GM19099 (cell line): Measurements from ENCODE around the gene GHRL.

ENCODE experiments used
- POLR2A ChIP-seq: IDR thresholded peaks from 3 replicates; pipeline ENCODE4 v1.6.1; 2011; ENCODE audit warnings: low read depth; ENCODE audit not compliant: insufficient read length; ENCODE audit errors: extremely low read depth

The GHRL gene

DNA sequence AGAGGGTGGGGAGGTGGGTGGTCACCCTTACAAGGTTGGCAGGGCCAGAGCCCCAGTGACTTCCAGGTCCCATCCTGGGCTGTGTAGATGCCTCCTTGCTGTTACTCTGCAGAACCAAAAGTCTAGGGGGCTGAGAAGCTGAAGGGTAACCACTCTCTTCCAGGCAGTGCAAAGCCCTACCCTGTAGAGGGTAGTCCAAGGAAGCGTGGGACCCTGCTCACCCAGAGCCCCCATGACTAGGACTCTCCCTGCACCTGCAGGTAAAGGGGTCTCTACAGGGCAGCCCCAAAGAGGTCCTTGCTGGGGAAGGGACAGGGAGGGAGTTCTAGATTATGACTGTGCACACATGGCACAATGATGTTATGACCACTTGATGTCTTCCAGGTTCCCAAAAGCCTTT lies 14.2 kb downstream of the GHRL start:
- TF ChIP-seq POLR2A: no peak

DNA sequence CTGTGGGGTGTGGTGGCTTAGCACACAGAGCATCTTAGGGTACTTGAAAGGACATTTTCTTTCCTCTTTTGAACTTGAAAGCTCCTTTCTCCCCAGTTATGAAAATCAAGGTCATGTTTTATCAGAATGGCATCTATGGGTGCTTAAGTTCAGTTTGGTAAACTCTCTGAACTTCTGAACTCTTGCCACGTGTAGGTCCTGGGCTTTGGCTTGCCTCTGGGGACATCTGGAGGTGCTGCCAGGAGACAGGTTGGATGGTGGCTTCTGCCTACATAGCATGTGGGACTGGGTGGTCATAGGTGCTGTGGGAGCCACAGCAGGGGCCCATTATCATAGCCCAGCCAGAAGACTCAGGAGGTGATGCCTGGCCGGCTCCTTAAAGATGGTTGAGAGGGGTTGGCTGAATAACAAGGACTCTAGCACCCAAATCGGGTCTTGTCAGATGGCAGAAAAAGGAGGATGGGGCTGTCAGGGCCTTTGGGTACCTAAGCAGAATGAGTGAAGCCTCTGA lies 15.6 kb downstream of the GHRL start:
- TF ChIP-seq POLR2A: no peak

DNA sequence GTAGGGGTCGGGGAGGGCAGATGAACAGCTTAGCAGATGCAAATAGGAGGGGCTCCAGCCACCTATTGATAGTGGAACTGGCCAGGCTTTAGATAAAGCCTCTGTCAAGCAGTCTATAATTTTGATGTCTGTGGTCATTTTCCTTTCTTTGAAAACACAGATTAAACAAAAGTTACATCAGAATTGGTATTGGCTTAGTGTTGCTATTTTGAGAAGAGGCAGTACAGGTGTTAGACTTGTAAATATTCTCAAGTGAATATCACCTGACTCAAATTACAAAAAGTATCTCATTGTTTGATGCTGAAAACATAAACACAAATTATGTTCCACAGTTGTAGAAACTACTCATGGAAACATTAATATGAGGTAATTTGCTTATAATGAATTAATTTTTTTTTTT lies 18.1 kb downstream of the GHRL start:
- TF ChIP-seq POLR2A: no peak

DNA sequence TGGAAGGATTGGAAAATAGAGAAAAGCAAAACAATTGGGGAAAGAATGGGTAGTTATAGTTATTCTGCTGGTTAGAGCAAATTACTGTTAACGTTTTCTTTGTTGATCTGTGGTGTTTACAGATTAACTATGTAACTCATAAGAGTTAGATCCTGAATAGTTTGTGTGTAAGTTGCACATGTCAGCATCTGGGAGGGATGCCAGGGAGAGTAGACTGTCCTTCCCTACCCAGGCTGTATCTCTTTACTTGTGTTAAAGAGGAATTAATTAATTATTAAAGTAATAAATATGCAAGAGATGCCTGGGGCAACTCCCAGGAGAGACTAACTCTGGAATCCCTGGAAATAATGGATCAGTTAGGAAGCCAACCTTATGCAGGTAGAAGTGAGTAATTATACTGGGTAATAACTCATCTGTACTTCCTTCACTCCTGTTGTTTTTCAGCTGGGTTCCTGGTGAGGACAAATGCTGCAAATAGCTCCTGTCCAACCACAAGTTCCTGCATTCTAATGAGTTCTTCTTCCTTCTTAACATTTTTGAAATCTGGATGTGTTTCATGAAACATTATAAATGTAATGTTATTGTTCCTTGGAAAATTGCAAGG lies 18.9 kb downstream of the GHRL start:
- no peak for TF ChIP-seq POLR2A

DNA sequence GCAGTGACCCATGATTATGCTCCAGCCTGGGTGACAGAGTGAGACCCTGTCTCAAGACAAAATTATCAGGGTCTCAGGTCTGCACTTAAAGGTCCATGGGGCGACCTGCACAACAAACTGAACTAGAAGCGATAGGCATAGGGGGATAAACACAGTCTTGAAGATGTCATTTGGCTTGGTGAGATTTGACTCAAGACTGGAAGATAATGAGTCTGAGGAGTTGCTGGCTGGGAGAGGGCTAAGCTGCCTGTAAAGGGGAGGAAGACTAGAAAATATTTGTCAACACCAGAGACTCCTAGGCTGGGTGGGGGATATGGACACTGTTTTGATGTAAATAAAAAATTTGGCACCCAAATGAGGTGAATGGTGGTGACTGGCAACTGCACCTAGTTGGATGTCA lies 19.8 kb downstream of the GHRL start:
- TF ChIP-seq POLR2A: no peak

DNA sequence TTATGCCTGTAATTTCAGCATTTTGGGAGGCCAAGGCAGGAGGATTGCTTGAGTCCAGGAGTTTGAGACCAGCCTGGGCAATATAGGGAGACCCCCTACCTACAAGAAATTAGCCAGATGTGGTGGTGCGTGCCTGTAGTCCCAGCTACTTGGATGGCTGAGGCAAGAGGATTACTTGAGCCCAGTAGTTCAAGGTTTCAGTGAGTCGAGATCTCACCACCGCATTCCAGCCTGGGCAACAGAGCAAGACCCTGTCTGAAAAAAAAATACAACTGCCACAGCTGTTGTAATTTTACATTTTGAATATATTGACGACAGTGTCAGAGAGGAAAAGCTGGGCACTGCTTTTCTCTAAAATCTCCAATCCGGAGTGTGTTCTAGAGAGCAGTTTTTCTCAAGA lies 23.3 kb downstream of the GHRL start:
- TF ChIP-seq POLR2A: no peak

DNA sequence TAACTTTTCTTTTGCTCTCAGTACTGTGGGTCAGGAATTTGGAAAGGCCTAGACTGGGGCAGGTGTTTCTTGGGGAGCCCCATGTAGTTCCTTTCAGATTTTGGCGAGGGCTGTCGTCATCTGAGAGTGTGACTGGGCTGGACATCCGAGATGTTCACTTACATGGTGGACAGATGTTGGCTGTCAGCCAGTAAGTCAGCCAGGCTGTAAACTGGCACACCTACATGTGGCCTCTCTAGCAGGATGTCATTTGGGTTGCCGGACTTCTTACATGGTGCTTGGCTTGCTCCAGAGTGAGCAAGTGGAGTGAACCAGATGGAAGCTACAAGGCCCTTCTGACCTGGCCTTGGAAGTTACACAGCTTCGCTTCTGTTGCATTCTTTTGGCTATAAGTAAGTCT lies 23.8 kb downstream of the GHRL start:
- TF ChIP-seq POLR2A: no peak

DNA sequence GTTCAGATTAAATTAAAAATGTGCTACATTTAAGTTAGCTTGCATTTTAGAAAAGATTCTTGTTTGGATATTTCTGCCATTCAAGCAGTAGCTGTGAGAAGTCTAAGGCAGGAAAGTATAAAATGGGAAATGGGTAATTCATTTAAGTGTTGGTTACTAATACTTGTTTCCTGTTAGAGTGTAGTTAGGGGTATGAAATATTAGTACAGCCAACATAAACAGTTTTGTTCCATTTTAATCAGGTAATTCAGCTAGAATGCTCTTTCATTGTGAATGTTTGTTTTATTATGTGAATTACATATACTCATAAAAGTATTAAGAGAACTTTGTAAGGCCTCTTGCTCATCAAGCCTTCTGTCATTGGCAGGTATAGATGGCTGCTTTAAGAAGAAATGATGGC lies 24.6 kb downstream of the GHRL start:
- no peak for TF ChIP-seq POLR2A

DNA sequence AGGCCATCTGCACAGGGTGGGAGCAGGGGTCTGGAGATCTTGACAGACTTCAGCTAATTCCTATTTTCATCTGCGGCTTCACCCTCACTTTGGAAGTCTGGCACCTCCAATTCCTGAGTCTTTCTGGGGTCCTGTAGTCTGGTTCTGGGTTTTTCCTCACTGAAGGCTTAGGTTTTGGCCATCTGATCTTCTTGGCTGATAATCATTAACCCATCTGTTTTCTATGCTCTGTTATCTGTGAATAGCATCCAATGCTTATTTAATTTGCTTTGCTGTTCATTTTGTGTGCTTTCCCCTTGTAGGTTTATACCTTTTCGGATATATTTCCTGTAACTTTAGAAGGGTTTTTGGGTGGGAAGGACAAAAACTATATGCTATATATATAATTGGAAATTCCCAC lies 26.9 kb downstream of the GHRL start:
- no peak for TF ChIP-seq POLR2A

DNA sequence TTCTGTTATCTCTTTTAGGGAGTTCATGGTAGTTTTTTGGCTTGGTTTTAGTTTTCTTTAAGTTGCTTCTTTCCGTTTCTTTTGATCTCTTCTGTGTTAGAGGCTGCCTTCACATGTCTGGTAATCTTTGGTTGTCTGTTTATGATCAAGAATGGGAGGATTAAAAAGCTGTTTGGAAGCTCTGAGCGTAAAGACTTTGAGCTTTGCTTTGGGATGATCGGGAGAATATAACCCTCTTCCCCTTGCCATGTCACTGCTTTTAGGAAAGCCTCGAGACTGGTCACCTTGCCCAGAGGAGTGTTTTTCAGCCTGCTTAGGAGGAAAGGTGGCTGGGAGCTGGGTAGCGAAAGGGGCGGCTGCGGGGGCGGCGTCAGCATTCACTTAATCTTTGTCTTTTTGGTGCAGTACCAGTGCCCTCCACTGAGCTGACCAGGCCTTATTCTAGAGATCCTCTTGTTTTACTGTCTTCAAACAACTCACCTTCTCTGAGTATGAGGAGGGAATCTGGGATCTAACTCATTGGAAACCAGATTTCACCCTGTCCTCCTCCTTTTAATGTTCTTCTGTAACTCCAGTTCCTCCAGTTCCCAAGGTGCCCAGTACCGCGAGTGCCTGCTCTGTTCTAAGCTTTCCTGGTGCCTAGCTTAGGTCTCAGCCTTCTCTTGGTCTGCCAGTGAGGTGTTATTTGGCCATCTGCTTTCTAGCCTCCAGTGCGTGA lies 28.9 kb downstream of the GHRL start:
- no peak for TF ChIP-seq POLR2A

DNA sequence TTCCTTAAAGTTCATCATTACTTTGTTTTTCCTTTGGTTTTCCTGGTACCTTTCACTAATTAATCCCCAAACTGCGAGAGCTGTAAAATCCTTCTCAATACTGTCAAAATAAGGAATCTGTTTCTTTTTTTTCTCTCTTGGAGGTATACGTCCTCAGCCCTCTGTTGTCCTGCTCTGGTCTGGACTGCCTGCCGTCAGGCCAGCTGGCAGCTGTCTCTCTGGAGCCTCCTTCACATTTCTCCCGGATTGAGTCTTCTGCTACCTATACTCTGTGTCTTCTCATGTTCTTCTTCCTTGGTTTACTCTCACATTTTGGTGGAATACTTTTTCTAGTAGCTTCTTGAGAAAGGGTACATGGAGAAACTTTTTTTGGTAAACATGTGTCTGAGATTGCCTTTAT lies 30.7 kb downstream of the GHRL start:
- TF ChIP-seq POLR2A: no peak

DNA sequence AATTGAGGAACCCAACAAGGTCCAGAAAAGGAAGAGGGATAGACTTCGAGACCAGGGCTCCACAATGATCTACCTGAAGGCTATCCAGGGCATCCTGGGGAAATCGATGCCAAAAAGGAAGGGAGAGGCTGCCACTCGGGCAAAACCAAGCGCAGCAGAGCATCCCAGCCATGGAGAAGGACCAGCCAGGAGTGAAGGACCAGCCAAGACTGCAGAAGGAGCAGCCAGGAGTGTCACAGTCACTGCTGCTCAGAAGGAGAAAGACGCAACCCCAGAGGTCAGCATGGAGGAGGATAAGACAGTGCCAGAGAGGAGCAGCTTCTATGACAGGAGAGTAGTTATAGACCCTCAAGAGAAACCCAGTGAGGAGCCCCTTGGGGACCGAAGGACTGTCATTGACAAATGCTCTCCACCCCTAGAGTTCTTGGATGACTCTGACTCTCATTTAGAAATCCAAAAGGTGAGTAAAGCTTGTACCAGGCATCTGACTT lies 32.5 kb downstream of the GHRL start:
- no peak for TF ChIP-seq POLR2A

DNA sequence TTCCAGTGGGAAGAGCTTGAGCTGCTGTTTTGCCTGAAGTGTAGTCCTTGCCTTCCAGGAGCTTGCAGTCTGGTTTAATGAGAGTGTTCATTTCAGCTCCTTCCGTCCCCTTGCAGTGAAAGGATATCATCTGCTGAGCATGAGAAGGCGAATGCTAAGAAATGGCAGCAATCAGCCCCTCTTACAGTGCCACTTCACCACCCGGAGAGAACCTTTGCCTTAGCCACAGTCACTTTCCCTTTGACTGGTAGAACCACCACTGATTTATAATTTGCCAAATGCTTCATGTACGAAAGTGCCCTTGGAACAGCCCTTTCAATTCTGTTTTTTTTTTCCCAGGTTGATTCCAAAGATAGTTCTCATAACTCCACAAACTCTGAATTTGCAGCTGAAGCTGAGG lies 32.9 kb downstream of the GHRL start:
- no peak for TF ChIP-seq POLR2A

DNA sequence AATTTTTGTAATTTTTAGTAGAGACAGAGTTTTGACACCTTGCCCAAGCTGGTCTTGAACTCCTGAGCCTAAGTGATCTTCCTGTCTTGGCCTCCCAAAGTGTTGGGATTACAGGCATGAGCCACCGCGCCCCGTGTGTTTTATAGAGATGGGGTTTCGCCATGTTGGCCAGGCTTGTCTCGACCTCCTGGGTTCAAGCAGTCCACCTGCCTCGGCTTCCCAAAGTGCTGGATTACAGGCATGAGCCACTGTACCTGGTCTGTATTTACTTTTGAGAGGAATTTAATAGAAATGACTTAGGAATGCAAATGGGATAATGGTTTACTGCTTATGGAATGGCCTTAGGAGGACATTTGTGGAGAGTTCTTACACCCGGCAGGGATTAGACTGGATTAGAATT lies 33.7 kb downstream of the GHRL start:
- TF ChIP-seq POLR2A: no peak

DNA sequence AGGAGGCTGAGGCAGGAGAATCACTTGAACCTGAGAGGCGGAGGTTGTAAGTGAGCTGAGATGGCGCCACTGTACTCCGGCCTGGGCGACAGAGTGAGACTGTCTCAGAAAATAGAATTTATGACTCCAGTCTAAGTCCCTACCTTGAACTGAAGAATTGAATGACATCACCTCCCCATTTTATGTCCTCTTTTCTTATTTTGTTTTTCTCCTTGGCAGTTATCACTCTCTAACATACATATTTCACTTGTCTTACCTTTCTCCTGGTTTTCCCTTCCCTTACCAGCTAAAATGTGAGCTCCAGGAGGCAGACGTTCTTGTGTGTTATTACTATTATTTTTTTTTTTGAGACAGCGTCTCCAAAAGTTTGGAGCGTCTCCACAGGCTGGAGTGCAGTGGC lies 36.9 kb downstream of the GHRL start:
- no peak for TF ChIP-seq POLR2A

DNA sequence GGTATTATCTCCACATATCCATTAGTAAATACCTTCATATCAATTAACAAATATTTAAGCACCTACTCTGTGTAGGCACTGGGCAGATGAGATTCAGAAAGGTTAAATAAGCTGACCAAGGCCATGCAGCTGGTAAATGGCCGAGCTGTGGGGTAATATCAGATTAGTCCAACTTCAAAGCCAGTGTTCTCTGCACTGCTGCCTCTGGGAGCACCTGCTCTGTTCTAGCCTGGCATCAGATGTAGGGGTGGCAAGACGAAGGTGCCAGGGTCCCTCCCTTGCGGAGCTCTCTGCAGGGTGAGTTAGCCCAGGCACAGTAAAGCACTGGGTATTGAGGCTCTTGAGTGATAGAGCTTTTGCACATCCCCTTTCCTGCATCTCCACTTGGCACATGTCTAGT lies 39.0 kb downstream of the GHRL start:
- no peak for TF ChIP-seq POLR2A
